Muscle of leg (tissue), 11 donors: Measurements from ENCODE around the gene TSPAN4. TPM values are rescaled to one million over a fixed set of nuclear protein-coding genes. Genes with fewer than 3 reads are reported as not detected.

Source experiments
- DNase-seq: peaks from one replicate; pipeline ENCODE4 v3.0.0; 2013
- H3K27ac ChIP-seq: one replicate; pipeline ENCODE4 v1.5.1; 2013; ENCODE audit warnings: mild to moderate bottlenecking, low read length, control low read depth
- H3K27me3 ChIP-seq: one replicate; pipeline ENCODE4 v1.6.1; 2013; ENCODE audit warnings: low read length; ENCODE audit not compliant: control insufficient read depth, insufficient read depth
- H3K36me3 ChIP-seq: one replicate; pipeline ENCODE4 v1.6.1; 2013; ENCODE audit warnings: low read length; ENCODE audit not compliant: control insufficient read depth, insufficient read depth
- H3K4me1 ChIP-seq: one replicate; pipeline ENCODE4 v1.6.1; 2013; ENCODE audit warnings: low read length; ENCODE audit not compliant: control insufficient read depth, insufficient read depth
- H3K4me3 ChIP-seq: one replicate; pipeline ENCODE4 v1.5.1; 2013; ENCODE audit warnings: low read length, control low read depth
- H3K9me3 ChIP-seq: replicated peaks from 2 replicates; pipeline ENCODE4 v1.6.1; 2013; ENCODE audit warnings: low read depth, low read length; ENCODE audit not compliant: control insufficient read depth
- WGBS: methylation state at CpG from one replicate; pipeline ENCODE4 v1.1.5; 2013; ENCODE audit warnings: missing lambda C conversion rate; ENCODE audit not compliant: insufficient coverage; 5-methylcytosine and 5-hydroxymethylcytosine counted together
- polyA plus RNA-seq, 8 donors: library from polyadenylated mRNA; unstranded; fragments of 120-200 nt; gene quantifications; one replicate each; pipeline versions ENCODE4 v1.2.1 to v1.2.3, GENCODE V29; 2013; ENCODE audit warnings: inconsistent platforms in 1 of 8, low replicate concordance in 1 of 8; ENCODE audit not compliant: insufficient read length in 8 of 8, insufficient read depth in 1 of 8
- total RNA-seq: library from RNA; stranded (reverse); fragments of 120-200 nt; gene quantifications from one replicate; pipeline ENCODE4 v1.2.4, GENCODE V29; 2013

Gene TSPAN4
- total and polyA plus RNA-seq, 9 donors = 48.0 to 75.9 (median 63.3) TPM

DNA sequence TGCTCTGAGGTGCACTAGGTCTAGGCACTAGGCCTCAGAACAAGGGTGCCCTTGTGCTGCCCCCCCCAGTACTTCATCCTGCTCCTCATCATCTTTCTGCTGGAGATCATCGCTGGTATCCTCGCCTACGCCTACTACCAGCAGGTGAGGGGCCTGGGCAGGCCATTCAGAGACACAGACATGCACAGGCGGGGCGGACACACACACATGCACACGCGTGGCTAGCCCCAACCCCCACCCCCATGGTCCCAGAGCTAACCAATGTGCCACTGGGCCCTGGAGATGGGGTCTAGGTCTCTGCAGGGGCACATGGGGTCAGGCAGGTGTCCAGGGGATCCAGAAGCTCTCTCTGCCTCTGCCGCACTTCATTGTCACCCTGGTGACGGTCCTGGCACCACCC, 6.0 kb upstream of the TSPAN4 start:
- no peak for DNase-seq
- H3K4me3 ChIP-seq = no peak overlapping the region
- H3K4me1 ChIP-seq = peaks cover 63% of the 10 kb centered on the region
- H3K36me3 ChIP-seq = peaks cover 65% of the 10 kb centered on the region
- H3K27ac ChIP-seq = no peak overlapping the region
- H3K27me3 ChIP-seq = peaks cover 3% of the 10 kb centered on the region
- H3K9me3 ChIP-seq = no peaks in the 10 kb centered on the region
- 81% methylated on average over 8 of the region's 9 CpGs for WGBS

DNA sequence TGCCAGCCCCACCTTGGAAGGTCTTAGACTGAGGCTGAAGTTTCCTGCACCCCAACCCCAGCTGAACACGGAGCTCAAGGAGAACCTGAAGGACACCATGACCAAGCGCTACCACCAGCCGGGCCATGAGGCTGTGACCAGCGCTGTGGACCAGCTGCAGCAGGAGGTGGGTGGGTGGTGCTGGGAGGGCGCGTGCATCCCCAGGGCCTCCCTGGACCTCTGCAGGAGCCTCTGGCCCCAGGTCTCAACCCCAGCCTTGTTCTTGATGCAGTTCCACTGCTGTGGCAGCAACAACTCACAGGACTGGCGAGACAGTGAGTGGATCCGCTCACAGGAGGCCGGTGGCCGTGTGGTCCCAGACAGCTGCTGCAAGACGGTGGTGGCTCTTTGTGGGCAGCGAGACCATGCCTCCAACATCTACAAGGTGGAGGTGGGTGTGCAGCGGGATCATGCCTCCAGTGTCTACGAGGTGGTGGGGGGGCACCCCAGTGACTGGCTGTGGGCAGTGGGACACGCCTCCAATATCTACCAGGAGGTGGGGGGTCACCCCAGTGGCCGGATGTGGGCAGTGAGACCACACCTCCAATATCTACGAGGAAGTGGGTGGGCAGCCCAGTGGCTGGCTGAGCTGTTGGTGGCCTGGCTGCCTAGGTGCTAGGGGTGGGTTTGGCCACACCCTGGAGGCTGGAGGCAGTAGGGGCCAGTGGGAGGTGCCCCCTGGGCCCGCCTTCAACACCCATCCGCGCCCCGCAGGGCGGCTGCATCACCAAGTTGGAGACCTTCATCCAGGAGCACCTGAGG, 5.3 kb upstream of the TSPAN4 start:
- Histone ChIP-seq H3K36me3 (peaks cover 65% of the 10 kb centered on the region), H3K27me3 (no peaks in the 10 kb centered on the region), H3K9me3 (no peaks in the 10 kb centered on the region), H3K4me3 (no peak overlapping the region), H3K4me1 (peaks cover 58% of the 10 kb centered on the region), H3K27ac (no peak overlapping the region)
- DNase-seq = no peak
- 87% methylated on average over 10 of the region's 22 CpGs for WGBS

DNA sequence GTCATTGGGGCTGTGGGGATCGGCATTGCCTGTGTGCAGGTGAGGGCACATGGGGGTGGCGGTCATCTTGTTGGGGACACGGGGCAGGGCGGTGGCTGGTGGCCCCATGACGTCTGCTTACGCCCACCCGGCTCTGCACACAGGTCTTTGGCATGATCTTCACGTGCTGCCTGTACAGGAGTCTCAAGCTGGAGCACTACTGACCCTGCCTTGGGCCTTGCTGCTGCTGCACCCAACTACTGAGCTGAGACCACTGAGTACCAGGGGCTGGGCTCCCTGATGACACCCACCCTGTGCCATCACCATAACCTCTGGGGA, 4.7 kb upstream of the TSPAN4 start:
- no peak overlapping the region for H3K27ac ChIP-seq

DNA sequence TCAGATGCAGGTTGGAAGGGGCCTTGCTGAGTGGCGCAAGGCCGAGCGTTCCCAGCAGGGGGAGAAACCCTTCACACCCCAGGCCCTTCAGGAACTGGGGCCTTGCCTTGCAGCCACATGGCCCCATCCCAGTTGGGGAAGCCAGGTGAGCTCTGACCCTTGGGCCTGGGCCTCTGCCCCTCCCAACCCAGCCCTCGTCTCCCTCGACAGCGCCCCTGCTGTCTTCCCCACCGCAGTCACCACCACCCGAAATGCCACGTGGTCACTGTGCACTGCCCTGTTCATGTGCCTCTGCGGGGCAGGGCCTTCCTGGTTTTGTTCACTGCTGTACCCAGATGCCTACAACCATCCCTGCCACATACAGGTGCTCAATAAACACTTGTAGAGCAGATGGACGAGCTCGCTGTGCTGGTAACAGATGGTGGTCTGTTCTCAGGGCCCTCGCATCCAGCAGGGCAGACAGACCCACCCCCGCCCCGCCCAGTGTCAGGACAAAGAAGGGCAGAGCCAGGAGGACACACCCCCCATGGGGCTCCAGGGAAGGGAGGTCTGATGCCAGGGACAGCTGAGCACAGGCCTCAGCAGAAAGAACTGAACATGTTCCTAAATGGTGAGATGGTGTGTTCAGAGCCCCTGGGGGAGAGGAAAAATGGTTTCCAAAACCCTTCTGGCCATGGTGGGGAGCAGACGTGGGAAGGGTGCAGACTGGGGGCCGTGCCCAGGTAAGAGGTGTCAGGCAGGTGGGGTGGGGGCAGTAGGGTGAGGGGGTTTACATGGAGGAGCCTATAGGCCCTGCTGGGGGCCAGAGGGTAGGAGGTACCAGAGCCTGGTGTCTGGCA, 4.0 kb upstream of the TSPAN4 start:
- peak overlapping the region; percentile 71 for H3K27ac ChIP-seq
- DNase-seq = no peak
- peaks cover 61% of the 10 kb centered on the region for H3K4me1 ChIP-seq

More for the DNA sequence above, 4.7 kb upstream of the TSPAN4 start:
- DNase-seq = no peak
- H3K9me3 ChIP-seq = no peaks in the 10 kb centered on the region
- H3K36me3 ChIP-seq = peaks cover 65% of the 10 kb centered on the region
- peaks cover 56% of the 10 kb centered on the region for H3K4me1 ChIP-seq
- 95% methylated on average over 4 of the region's 8 CpGs for WGBS
- no peaks in the 10 kb centered on the region for H3K27me3 ChIP-seq
- H3K4me3 ChIP-seq = no peak overlapping the region

DNA sequence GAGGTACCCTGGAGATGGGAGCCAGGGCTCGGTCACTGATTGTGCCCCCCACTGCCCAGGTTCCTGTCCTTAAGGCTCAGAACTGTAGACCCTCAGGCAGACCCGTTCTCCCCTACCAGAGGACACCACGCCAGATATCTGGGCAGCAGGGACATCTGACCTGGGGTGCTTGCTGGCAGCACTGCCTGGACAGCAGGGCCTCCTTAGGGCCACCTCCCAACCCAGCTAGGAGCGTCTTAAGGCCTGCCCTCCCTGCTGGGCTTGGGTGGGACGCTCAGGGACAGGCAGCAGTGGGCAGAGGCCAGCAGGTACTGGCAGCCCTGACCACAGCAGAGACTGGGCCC, 3.4 kb upstream of the TSPAN4 start:
- peaks cover 61% of the 10 kb centered on the region for H3K4me1 ChIP-seq
- no peak for DNase-seq
- H3K36me3 ChIP-seq = peaks cover 65% of the 10 kb centered on the region
- H3K9me3 ChIP-seq = no peaks in the 10 kb centered on the region
- WGBS = 74% methylated on average over 3 of the region's 5 CpGs
- no peak overlapping the region for H3K4me3 ChIP-seq
- no peaks in the 10 kb centered on the region for H3K27me3 ChIP-seq
- H3K27ac ChIP-seq = peak overlapping the region; percentile 71

More for the DNA sequence above, 4.0 kb upstream of the TSPAN4 start:
- Histone ChIP-seq H3K36me3 (peaks cover 65% of the 10 kb centered on the region), H3K9me3 (no peaks in the 10 kb centered on the region), H3K4me3 (no peak overlapping the region), H3K27me3 (no peaks in the 10 kb centered on the region)
- WGBS = 52% methylated on average over 16 of the region's 17 CpGs

DNA sequence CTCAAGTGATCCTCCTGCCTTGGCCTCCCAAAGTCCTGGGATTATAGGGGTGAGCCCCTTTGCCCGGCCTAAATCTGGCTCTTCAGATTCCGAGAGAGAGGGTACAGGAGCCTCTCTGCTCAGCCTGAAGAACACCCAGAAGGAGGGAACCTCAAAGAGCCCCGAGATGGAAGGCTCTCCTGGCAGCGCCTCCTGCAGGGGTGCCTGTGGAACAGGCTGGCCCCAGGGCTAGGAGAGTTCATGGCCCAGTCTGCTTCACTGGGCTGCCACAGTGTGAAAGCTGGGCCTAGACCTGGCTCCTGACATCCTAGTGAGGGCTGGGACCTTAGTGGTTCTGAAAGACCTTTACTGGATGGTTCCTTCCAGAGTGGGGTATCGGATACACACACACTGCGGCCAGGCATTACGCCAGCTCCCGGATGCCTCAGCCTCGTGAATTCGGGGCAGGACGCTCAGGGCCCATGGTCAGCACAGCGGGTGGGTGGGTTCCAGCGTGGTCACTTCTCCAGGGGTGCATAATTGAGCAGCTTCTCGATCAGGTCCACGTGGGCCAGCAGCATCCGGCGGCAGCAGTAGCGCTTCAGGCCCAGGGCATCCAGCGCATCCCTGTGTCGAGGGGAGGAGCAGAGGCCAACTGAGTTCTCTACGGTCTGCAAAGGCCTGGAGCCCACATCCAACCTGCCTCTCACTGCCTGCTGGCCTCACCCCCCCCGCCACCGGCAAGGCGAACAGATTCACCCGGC, 2.6 kb upstream of the TSPAN4 start:
- 78% methylated on average over 20 of the region's 25 CpGs for WGBS
- H3K9me3 ChIP-seq = no peaks in the 10 kb centered on the region
- peaks cover 61% of the 10 kb centered on the region for H3K4me1 ChIP-seq
- peaks cover 57% of the 10 kb centered on the region for H3K36me3 ChIP-seq
- no peak for DNase-seq
- H3K27ac ChIP-seq = no peak overlapping the region
- no peaks in the 10 kb centered on the region for H3K27me3 ChIP-seq
- H3K4me3 ChIP-seq = no peak overlapping the region

DNA sequence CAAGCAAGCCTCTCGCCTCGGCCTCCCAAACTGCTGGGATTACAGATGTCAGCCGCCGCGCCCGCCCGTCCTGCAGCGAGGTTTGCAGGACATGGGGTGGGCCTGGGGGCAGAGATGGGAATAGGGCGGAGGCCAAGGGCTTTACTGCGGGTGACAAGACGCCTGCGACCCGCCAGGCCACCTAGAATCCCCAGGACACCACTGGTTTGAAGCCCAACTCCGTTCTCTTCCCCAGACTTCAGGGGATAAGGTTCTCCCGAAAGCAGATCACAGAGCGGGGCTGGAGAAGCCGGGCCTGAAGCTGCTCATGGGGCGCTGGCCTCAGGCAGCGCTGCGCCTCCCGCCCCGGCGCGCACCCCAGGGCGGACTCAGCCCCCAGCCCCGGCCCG, 677 bp upstream of the TSPAN4 start:
- H3K9me3 ChIP-seq = no peaks in the 10 kb centered on the region
- WGBS = 1% methylated on average over 27 of the region's 27 CpGs
- H3K36me3 ChIP-seq = peaks cover 44% of the 10 kb centered on the region
- H3K4me1 ChIP-seq = peaks cover 70% of the 10 kb centered on the region
- no peaks in the 10 kb centered on the region for H3K27me3 ChIP-seq
- peak overlapping the region; percentile 86 for H3K4me3 ChIP-seq
- no peak for DNase-seq
- peak overlapping the region; percentile 62 for H3K27ac ChIP-seq

DNA sequence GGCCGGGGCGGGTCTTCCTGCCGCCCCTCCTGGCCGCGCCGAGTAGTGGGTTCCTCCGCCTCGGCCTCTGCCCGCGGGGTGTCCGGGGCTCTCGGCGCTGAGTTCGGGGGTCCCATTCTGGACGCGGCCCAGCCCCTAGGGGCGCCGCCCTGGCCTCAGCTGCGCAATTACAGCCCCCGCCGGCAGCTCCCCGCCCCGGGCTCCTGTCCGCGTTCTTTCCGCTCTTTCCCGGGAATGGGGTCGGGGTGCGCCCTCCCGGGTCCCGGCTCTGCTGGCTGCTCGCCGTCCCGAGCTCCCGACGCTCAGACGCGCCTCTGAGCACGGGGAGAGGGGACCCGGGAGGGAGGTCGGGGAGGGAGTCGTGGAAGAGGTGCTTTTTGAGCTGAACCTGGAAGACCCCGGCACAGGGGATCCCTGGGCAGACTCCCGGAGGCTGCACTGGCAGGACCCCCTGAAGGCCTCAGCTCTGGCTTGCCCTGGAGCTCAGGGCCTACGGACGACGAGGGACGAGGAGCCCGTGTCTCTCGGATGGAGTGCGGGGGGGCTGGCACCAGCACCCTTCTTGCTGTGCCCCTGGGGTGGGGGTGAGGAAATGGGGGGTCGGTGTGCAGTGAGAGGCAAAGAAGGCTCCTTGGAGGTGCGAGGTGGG, 558 bp downstream of the TSPAN4 start:
- Histone ChIP-seq H3K4me1 (peaks cover 65% of the 10 kb centered on the region), H3K27me3 (no peaks in the 10 kb centered on the region), H3K27ac (peak overlapping the region; percentile 93), H3K36me3 (peaks cover 32% of the 10 kb centered on the region), H3K9me3 (no peaks in the 10 kb centered on the region), H3K4me3 (peak overlapping the region; percentile 86)
- no peak for DNase-seq
- under 1% methylated on average over 43 of the region's 53 CpGs for WGBS

DNA sequence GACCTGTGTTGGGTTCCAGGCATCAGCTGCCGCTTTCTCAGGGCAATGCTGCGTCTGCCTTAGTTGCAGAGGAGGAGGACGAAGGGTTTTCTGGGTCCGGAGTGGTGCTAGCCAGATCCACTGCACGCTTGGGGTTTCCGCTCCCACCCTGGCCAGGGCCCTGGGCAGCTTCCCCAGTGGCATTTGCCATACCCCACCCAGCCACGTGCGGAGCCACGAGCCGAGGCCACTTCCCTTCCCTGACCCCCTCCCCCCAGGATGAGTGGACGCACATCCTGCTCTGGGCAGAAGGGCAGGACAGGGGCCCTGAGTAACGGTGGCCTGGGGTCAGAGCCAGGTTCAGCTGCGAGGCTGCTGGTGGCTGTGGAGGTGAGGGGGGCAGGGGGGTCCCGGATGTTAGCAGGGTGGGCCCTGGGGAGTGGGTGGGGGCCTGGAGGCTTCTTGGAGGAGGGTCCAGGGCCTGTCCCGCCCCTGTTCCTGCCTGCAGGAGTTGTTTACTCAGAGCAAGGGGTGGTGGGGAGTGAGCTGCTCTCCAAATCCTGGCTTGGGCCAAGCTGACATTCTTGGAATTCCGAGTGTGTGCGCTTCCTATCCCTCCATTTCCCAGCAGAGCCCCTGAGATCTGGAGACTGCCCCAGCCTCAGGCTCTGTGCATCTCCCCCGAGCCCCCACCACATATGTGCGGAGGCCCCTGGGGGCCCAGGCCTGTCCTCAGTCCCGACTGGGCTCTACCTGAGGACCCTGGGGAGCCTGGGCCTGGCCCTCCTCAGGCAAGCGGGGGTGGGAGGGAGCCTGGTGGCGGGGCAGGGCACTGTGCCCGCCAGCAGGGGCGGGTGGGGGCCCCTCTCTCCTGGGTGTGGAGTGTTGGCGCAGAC, 1.4 kb downstream of the TSPAN4 start:
- H3K27ac ChIP-seq = peak overlapping the region; percentile 93
- H3K36me3 ChIP-seq = peaks cover 23% of the 10 kb centered on the region
- H3K4me1 ChIP-seq = peaks cover 66% of the 10 kb centered on the region
- H3K4me3 ChIP-seq = peak overlapping the region; percentile 86
- peak; percentile 97 for DNase-seq
- under 1% methylated on average over 12 of the region's 25 CpGs for WGBS
- no peaks in the 10 kb centered on the region for H3K9me3 ChIP-seq
- peaks cover 7% of the 10 kb centered on the region for H3K27me3 ChIP-seq
